Lung (tissue), 12 donors: ENCODE data around the gene SNTG2. TPM values are rescaled to one million over a fixed set of nuclear protein-coding genes. Genes with fewer than 3 reads are reported as not detected.

Experiments
- ATAC-seq: fragments of 200-7000 bp; cut with Tn5 transposase; one replicate; pipeline ENCODE4 v1.9.1; 2020; ENCODE audit warnings: moderate number of reproducible peaks; ENCODE audit not compliant: insufficient read depth, low FRiP score
- DNase-seq, 3 donors: peaks; one replicate each; pipeline ENCODE4 v3.0.0-alpha.2; 2013 to 2017
- H3K27ac ChIP-seq, 2 donors: one replicate each; pipeline ENCODE4 v1.5.1; 2013; ENCODE audit warnings: mild to moderate bottlenecking in 2 of 2, moderate library complexity in 2 of 2, control low read depth in 1 of 2, inconsistent platforms in 1 of 2, low read depth in 1 of 2, low read length in 1 of 2
- H3K27me3 ChIP-seq, 3 donors: one replicate each; pipeline ENCODE4 v1.5.1; 2013; ENCODE audit warnings: low read length in 2 of 3; ENCODE audit not compliant: control insufficient read depth in 3 of 3, insufficient read depth in 3 of 3
- H3K36me3 ChIP-seq, 4 donors: one replicate each; pipeline ENCODE4 v1.5.1; 2013; ENCODE audit warnings: low read length in 4 of 4, mild to moderate bottlenecking in 1 of 4, moderate library complexity in 1 of 4; ENCODE audit not compliant: control insufficient read depth in 4 of 4, insufficient read depth in 4 of 4
- H3K4me1 ChIP-seq, 5 donors: one replicate each; pipeline ENCODE4 v1.5.1; 2013; ENCODE audit warnings: low read length in 5 of 5, mild to moderate bottlenecking in 2 of 5, moderate library complexity in 1 of 5; ENCODE audit not compliant: control insufficient read depth in 5 of 5, insufficient read depth in 5 of 5
- H3K4me3 ChIP-seq: one replicate; pipeline ENCODE4 v1.5.1; 2013; ENCODE audit warnings: mild to moderate bottlenecking, control low read depth, moderate library complexity
- H3K9ac ChIP-seq, 2 donors: one replicate each; pipeline ENCODE4 v1.5.1; 2013; ENCODE audit warnings: low read length in 2 of 2, control low read depth in 1 of 2; ENCODE audit not compliant: insufficient read depth in 1 of 2
- H3K9me3 ChIP-seq, 4 donors: one replicate each; pipeline ENCODE4 v1.5.1; 2013; ENCODE audit warnings: low read length in 3 of 4, mild to moderate bottlenecking in 1 of 4, moderate library complexity in 1 of 4; ENCODE audit not compliant: control insufficient read depth in 4 of 4, insufficient read depth in 3 of 4
- WGBS, 2 donors: extraction: QIAGEN DNeasy Blood & Tissue Kit; methylation state at CpG; one replicate each; pipeline ENCODE4 v1.1.7; 2013; 5-methylcytosine and 5-hydroxymethylcytosine counted together
- polyA plus RNA-seq, 2 donors: library from polyadenylated mRNA; stranded (reverse); fragments of 200-250 nt; gene quantifications; one replicate each; pipeline ENCODE4 v1.2.1, GENCODE V29; 2013
- total RNA-seq, 2 donors: library from RNA; depleted of rRNA in 1 of 2; stranded (reverse); fragments of >200 nt in 1 of 2; gene quantifications; one replicate each; pipeline ENCODE4 v1.2.1, GENCODE V29; 2014 to 2021
- TF ChIP-seq, protein P1 (sequence below): IDR thresholded peaks from 2 replicates; pipeline ENCODE4 v1.5.1; 2012; ENCODE audit warnings: mild to moderate bottlenecking; ENCODE audit errors: control extremely low read depth, extremely low read depth
- donor health status: control.
- donor health status: control.
- donor health status: Bipolar disorder and iron deficiency.
- donor health status: healthy.
- donor health status: DM: yes; HTN: yes; CAD: no.

The SNTG2 gene
- total and polyA plus RNA-seq, 4 donors: 0.31 to 1.8 (median 1.2) TPM

DNA sequence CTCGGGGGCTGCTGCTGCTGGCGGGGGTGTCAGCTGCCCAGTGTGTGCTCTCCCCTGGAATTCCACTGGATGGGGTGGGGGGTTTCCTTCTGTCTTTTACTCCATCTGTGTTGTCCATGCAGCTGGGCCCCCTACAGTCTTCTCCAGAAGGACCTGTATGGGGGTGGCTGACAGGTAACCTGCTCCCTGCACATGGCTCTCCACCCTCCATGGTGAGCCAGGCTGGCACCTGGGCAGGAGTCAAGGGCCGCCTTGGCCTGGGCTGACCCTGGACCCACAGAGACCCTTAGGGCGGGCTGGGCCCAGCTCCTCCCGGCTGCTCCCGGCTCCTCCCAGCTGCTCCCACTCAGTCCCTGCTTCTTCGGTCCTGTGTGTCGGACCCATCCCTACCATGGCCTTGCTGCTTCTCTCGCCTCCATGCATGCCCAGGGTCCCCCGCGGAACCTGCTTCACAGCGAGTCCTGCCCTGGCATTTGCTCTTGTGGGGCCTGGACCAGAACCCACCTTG lies 15.0 kb downstream of the SNTG2 start:
- Histone ChIP-seq H3K4me1 (no peaks in the 10 kb centered on the region), H3K9ac (no peak overlapping the region), H3K27me3 (no peaks in the 10 kb centered on the region), H3K9me3 (peaks cover 0 to 5% (median 0%) of the 10 kb centered on the region in 4 donors), H3K27ac (no peak overlapping the region), H3K4me3 (no peak overlapping the region), H3K36me3 (no peaks in the 10 kb centered on the region)
- WGBS, 2 donors: 86 to 93% methylated on average over 12 of the region's 12 CpGs
- DNase-seq: no peak
- ATAC-seq: no peak
- TF ChIP-seq, protein P1, sequence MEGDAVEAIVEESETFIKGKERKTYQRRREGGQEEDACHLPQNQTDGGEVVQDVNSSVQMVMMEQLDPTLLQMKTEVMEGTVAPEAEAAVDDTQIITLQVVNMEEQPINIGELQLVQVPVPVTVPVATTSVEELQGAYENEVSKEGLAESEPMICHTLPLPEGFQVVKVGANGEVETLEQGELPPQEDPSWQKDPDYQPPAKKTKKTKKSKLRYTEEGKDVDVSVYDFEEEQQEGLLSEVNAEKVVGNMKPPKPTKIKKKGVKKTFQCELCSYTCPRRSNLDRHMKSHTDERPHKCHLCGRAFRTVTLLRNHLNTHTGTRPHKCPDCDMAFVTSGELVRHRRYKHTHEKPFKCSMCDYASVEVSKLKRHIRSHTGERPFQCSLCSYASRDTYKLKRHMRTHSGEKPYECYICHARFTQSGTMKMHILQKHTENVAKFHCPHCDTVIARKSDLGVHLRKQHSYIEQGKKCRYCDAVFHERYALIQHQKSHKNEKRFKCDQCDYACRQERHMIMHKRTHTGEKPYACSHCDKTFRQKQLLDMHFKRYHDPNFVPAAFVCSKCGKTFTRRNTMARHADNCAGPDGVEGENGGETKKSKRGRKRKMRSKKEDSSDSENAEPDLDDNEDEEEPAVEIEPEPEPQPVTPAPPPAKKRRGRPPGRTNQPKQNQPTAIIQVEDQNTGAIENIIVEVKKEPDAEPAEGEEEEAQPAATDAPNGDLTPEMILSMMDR: no peak

DNA sequence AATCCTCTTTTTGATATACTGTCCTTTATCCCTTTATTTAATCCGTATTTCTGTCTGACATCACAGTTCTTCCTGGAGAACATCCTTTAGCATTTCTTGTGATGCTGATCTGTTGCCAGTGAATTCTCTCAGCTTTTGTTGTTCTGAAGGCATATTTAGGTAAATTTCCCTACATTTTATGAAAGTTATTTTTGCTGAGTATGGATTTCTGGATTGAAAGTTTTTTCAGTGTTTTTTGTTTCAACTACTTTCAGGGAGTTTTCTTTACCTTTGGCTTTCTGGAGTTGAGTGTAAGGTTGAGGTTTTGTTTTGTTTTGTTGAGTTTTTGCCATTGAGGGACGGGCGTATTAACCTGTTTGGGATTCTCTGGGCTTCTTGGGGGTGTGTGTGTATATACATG lies 22.5 kb downstream of the SNTG2 start:
- no peak overlapping the region for H3K4me3 ChIP-seq
- H3K9me3 ChIP-seq: peaks cover 0 to 5% (median 2%) of the 10 kb centered on the region in 4 donors
- H3K27me3 ChIP-seq: no peaks in the 10 kb centered on the region
- no peak overlapping the region for H3K9ac ChIP-seq
- ATAC-seq: no peak
- WGBS, 2 donors: 88 to 93% methylated on average over 3 of the region's 3 CpGs
- no peaks in the 10 kb centered on the region for H3K36me3 ChIP-seq
- DNase-seq: no peak
- peaks cover 0 to 11% (median 0%) of the 10 kb centered on the region in 5 donors for H3K4me1 ChIP-seq
- TF ChIP-seq, protein P1: no peak
- no peak overlapping the region for H3K27ac ChIP-seq

DNA sequence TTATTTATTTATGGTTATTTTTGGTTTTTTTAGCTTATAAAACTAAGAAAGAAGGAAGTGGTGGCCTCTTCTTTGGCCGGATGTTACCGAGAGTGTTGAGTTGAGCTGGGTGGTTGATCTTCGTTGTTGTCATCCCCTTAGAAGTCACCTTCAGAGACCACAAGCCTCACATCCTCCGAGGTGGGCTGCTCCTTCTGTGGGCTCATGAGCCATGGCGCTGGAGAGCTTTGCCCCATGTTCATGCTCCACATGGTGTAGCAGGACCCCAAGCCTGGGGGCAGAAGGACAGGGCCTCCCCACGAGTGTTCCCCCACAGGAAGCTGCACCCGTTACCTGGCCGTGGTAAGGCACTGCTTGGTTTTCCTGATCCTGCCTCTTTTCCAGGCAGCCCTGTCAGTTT lies 23.4 kb downstream of the SNTG2 start:
- Histone ChIP-seq H3K27me3 (no peaks in the 10 kb centered on the region), H3K4me1 (peaks cover 0 to 11% (median 0%) of the 10 kb centered on the region in 5 donors), H3K36me3 (no peaks in the 10 kb centered on the region), H3K27ac (no peak overlapping the region), H3K4me3 (no peak overlapping the region), H3K9me3 (peaks cover 0 to 5% (median under 1%) of the 10 kb centered on the region in 4 donors), H3K9ac (no peak overlapping the region)
- WGBS, 2 donors: 16 to 28% methylated on average over 8 of the region's 8 CpGs
- TF ChIP-seq, protein P1: no peak
- no peak for ATAC-seq
- no peak for DNase-seq

DNA sequence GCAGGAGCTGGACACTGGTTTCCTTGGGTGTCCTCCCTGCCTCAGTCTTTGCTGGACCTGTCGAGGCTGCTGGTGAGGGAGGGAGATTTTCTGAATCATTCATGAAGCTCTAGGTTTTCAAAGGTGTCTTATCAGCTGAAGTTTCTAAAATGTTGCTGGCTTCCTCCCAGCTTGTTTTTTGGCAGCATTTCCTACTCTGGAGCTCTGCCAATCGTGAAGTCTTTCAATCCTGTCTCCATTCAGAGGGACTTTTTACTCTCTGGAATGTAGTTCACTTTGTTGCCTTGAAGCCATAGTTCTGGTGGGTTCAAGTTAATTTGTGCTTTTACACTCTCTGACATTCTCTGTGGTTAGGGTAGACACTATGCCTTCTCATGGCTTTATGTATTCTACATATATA lies 23.9 kb downstream of the SNTG2 start:
- peak; percentile 79 to 89 (median 80) for DNase-seq
- WGBS, 2 donors: 2% methylated on average over 2 of the region's 2 CpGs
- Histone ChIP-seq H3K4me3 (no peak overlapping the region), H3K9ac (no peak overlapping the region), H3K27ac (no peak overlapping the region), H3K27me3 (no peaks in the 10 kb centered on the region), H3K4me1 (peaks cover 0 to 11% (median 0%) of the 10 kb centered on the region in 5 donors), H3K9me3 (peaks cover 0 to 5% (median 0%) of the 10 kb centered on the region in 4 donors), H3K36me3 (no peaks in the 10 kb centered on the region)
- ATAC-seq: no peak
- TF ChIP-seq, protein P1: no peak
